A549 (cell line): Measurements from ENCODE around the gene SOD2. TPM values are rescaled to one million over a fixed set of nuclear protein-coding genes. Genes with fewer than 3 reads are reported as not detected.
A peak's percentile ranks its signal among the peaks of the same experiment; 100 is the strongest.

Experiments
- ATAC-seq, 2 experiments: fragments of 200-7000 bp in 1 of 2; fragments of >200 bp in 1 of 2; cut with Nextera tagmentation in 1 of 2; cut with Tn5 transposase in 1 of 2; 3 replicates each; pipeline versions ENCODE4 v1.8.0 to v1.9.1; 2018 to 2020; ENCODE audit warnings: mild to moderate bottlenecking in 1 of 2, moderate library complexity in 1 of 2
- CTCF ChIA-PET: fragments of 300-600 bp; sonication (Branson Sonifier 250); formaldehyde crosslinking; extraction: SDS; loops from one replicate; lab custom pipeline; 2021; ENCODE audit warnings: antibody characterized with exemption, inconsistent platforms; lab: Yijun Ruan, JAX
- POLR2A ChIA-PET: fragments of 350-600 bp; formaldehyde crosslinking; extraction: SDS; loops from one replicate; lab custom pipeline; 2021; ENCODE audit warnings: antibody characterized with exemption, inconsistent platforms; lab: Yijun Ruan, JAX
- DNase-seq, 2 experiments: peaks; one replicate each; pipeline versions ENCODE4 v3.0.0 to v3.0.0-alpha.2; 2011 to 2016; ENCODE audit warnings: low read depth in 1 of 2, low spot score in 1 of 2
- FAIRE-seq: peaks from 2 replicates; lab custom pipeline; 2011; peaks lifted over from hg19 to GRCh38; lab: Jason Lieb, UNC
- H3K27ac ChIP-seq, 2 experiments: fragments of >200 bp; sonication (Bioruptor Twin); formaldehyde crosslinking; 3 replicates each; pipeline ENCODE4 v1.5.1; 2016 to 2017
- H3K4me1 ChIP-seq: fragments of >200 bp; sonication (Bioruptor Twin); formaldehyde crosslinking; 3 replicates; pipeline ENCODE4 v1.6.1; 2016
- H3K4me2 ChIP-seq: fragments of >200 bp; sonication (Bioruptor Twin); formaldehyde crosslinking; 3 replicates; pipeline ENCODE4 v1.6.1; 2016
- H3K4me3 ChIP-seq: fragments of >200 bp; sonication (Bioruptor Twin); formaldehyde crosslinking; 3 replicates; pipeline ENCODE4 v1.5.1; 2016
- H3K9me3 ChIP-seq: fragments of >200 bp; sonication (Bioruptor Twin); formaldehyde crosslinking; 3 replicates; pipeline ENCODE4 v1.6.1; 2016
- BHLHE40 ChIP-seq: IDR thresholded peaks from 2 replicates; pipeline ENCODE4 v1.6.1; 2012; ENCODE audit warnings: low read depth, low read length, inconsistent platforms
- CBX2 ChIP-seq: fragments of 200-600 bp; sonication (generic); IDR thresholded peaks from 2 replicates; pipeline ENCODE4 v1.6.1; 2016; ENCODE audit warnings: low read depth, mild to moderate bottlenecking, borderline replicate concordance
- CEBPB ChIP-seq, 2 experiments: fragments of >200 bp in 1 of 2; sonication (Bioruptor Twin) in 1 of 2; formaldehyde crosslinking in 1 of 2; IDR thresholded peaks; 2 replicates each; pipeline ENCODE4 v1.6.1; 2012 to 2016
- EHF ChIP-seq: fragments of 250-450 bp; sonication (Bioruptor Pico); IDR thresholded peaks from 2 replicates; pipeline ENCODE4 v1.5.0; 2020; ENCODE audit warnings: mild to moderate bottlenecking
- EP300 ChIP-seq, 2 experiments: fragments of >200 bp; sonication (Bioruptor Twin); formaldehyde crosslinking; IDR thresholded peaks; 2 replicates in 1 of 2; 3 replicates in 1 of 2; pipeline ENCODE4 v1.6.1; 2016 to 2017
- FOSL2 ChIP-seq, 2 experiments: fragments of 450-650 bp in 1 of 2; fragments of >200 bp in 1 of 2; sonication (Bioruptor Twin) in 1 of 2; formaldehyde crosslinking; IDR thresholded peaks; 2 replicates each; pipeline versions ENCODE4 v1.5.0 to v1.6.1; 2016 to 2020; ENCODE audit warnings: mild to moderate bottlenecking in 1 of 2, moderate library complexity in 1 of 2
- HDAC2 ChIP-seq: fragments of 200-600 bp; sonication (generic); IDR thresholded peaks from 2 replicates; pipeline ENCODE4 v1.6.1; 2016
- HOXB5 ChIP-seq: fragments of 250-450 bp; sonication (Bioruptor Pico); IDR thresholded peaks from 2 replicates; pipeline ENCODE4 v1.5.0; 2020; ENCODE audit warnings: mild to moderate bottlenecking, moderate library complexity
- JUNB ChIP-seq: fragments of >200 bp; sonication (Bioruptor Twin); formaldehyde crosslinking; IDR thresholded peaks from 2 replicates; pipeline ENCODE4 v1.6.1; 2016
- MAZ ChIP-seq: fragments of 150-350 bp; IDR thresholded peaks from 2 replicates; pipeline ENCODE4 v1.6.1; 2014; ENCODE audit warnings: antibody characterized with exemption, low read depth, low read length, borderline replicate concordance
- POLR2A ChIP-seq: IDR thresholded peaks from 2 replicates; pipeline ENCODE4 v1.6.1; 2012; ENCODE audit warnings: mild to moderate bottlenecking, low read length
- RARB ChIP-seq: fragments of 250-450 bp; sonication (Bioruptor Pico); IDR thresholded peaks from 2 replicates; pipeline ENCODE4 v1.8.0; 2021; ENCODE audit warnings: mild to moderate bottlenecking, moderate library complexity
- RNF2 ChIP-seq: fragments of 200-600 bp; sonication (generic); IDR thresholded peaks from 2 replicates; pipeline ENCODE4 v1.6.1; 2016; ENCODE audit warnings: low read depth, mild to moderate bottlenecking, antibody characterized with exemption, moderate library complexity, borderline replicate concordance
- TFCP2L1 ChIP-seq: fragments of 250-450 bp; sonication (Bioruptor Pico); IDR thresholded peaks from 2 replicates; pipeline ENCODE4 v1.5.0; 2021; ENCODE audit warnings: mild to moderate bottlenecking
- WGBS: methylation state at CpG from one replicate; pipeline ENCODE4 v1.1.6; 2017; ENCODE audit errors: missing lambda C conversion rate; 5-methylcytosine and 5-hydroxymethylcytosine counted together
- polyA plus RNA-seq, 4 experiments: library from polyadenylated mRNA; depleted of rRNA in 3 of 4; stranded (reverse); fragments of >200 nt; fragmentation: RNase III in 1 of 4; extraction: RNeasy Plus Mini Kit Qiagen cat#74134 plus additional on column Dnase treatment in 1 of 4; gene quantifications; 2 replicates in 3 of 4; 3 replicates in 1 of 4; pipeline ENCODE4 v1.2.3, GENCODE V29; 2011 to 2017
- TF ChIP-seq, protein P1 (sequence below): fragments of >200 bp; sonication (Bioruptor Twin); formaldehyde crosslinking; IDR thresholded peaks from 3 replicates; pipeline ENCODE4 v1.5.1; 2016
- TF ChIP-seq, protein P2 (sequence below): IDR thresholded peaks from 2 replicates; pipeline ENCODE4 v1.6.1; 2012; ENCODE audit warnings: low read depth, borderline replicate concordance
- TF ChIP-seq, protein P3 (sequence below): fragments of 150-350 bp; IDR thresholded peaks from 2 replicates; pipeline ENCODE4 v1.6.1; 2014; ENCODE audit warnings: low read depth, mild to moderate bottlenecking, low read length
- TF ChIP-seq, protein P4 (sequence below): fragments of >200 bp; sonication (Bioruptor Twin); formaldehyde crosslinking; IDR thresholded peaks from 2 replicates; pipeline ENCODE4 v1.6.1; 2016
- TF ChIP-seq, protein P5 (sequence below): IDR thresholded peaks from 2 replicates; pipeline ENCODE4 v1.6.1; 2012

SOD2 gene
- polyA plus RNA-seq, 2 of the 4 experiments (the other 2 are of a cell fraction) = 34.8 to 81.0 TPM

DNA sequence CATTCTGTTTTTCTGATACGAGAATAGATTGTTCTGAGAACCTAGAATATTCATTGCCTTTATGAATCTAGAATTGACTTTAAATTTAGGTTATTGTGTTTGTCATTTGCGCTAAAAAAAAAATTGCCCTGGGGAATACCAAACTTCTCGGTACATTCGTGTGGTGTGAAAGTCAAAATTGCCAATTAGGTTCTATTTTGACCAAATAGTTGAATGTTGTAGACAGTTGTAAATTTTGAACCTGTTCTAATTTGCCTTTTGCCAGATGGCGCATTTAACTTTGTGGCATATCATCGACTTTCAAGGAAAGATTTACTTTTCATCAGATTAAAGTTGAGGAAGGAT is 37.3 kb upstream of the SOD2 start:
- DNase-seq (no peak), ATAC-seq (no peak), FAIRE-seq (no peak)
- Histone ChIP-seq H3K9me3 (no peaks in the 10 kb centered on the region), H3K4me3 (no peak overlapping the region), H3K4me2 (peak overlapping the region; percentile 93), H3K4me1 (peaks cover 22% of the 10 kb centered on the region; the same call in 2 of the 3 replicates), H3K27ac (no peak overlapping the region)
- CTCF ChIA-PET = no interaction called here
- POLR2A ChIA-PET = interaction anchor here (2.0 kb wide), 1 partner anchor 59 kb away, joined by 6 read pairs; the partner anchor contains the start of gene TCP1
- TF ChIP-seq EP300 (IDR thresholded peaks at IDR 0.05) (no peak), HOXB5 (no peak), HDAC2 (no peak), RARB (no peak), EHF (CRISPR knock-in tag) (no peak), CBX2 (no peak)
- TF ChIP-seq, protein P1, sequence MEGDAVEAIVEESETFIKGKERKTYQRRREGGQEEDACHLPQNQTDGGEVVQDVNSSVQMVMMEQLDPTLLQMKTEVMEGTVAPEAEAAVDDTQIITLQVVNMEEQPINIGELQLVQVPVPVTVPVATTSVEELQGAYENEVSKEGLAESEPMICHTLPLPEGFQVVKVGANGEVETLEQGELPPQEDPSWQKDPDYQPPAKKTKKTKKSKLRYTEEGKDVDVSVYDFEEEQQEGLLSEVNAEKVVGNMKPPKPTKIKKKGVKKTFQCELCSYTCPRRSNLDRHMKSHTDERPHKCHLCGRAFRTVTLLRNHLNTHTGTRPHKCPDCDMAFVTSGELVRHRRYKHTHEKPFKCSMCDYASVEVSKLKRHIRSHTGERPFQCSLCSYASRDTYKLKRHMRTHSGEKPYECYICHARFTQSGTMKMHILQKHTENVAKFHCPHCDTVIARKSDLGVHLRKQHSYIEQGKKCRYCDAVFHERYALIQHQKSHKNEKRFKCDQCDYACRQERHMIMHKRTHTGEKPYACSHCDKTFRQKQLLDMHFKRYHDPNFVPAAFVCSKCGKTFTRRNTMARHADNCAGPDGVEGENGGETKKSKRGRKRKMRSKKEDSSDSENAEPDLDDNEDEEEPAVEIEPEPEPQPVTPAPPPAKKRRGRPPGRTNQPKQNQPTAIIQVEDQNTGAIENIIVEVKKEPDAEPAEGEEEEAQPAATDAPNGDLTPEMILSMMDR = no peak
- TF ChIP-seq, protein P2, sequence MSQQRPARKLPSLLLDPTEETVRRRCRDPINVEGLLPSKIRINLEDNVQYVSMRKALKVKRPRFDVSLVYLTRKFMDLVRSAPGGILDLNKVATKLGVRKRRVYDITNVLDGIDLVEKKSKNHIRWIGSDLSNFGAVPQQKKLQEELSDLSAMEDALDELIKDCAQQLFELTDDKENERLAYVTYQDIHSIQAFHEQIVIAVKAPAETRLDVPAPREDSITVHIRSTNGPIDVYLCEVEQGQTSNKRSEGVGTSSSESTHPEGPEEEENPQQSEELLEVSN = no peak
- TF ChIP-seq, protein P3, sequence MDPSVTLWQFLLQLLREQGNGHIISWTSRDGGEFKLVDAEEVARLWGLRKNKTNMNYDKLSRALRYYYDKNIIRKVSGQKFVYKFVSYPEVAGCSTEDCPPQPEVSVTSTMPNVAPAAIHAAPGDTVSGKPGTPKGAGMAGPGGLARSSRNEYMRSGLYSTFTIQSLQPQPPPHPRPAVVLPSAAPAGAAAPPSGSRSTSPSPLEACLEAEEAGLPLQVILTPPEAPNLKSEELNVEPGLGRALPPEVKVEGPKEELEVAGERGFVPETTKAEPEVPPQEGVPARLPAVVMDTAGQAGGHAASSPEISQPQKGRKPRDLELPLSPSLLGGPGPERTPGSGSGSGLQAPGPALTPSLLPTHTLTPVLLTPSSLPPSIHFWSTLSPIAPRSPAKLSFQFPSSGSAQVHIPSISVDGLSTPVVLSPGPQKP = no peak
- TF ChIP-seq, protein P4, sequence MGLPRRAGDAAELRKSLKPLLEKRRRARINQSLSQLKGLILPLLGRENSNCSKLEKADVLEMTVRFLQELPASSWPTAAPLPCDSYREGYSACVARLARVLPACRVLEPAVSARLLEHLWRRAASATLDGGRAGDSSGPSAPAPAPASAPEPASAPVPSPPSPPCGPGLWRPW = no peak
- 92% methylated on average over 6 of the region's 6 CpGs for WGBS

- Histone ChIP-seq H3K4me1 (peaks cover 22% of the 10 kb centered on the region; the same call in 2 of the 3 replicates), H3K9me3 (no peaks in the 10 kb centered on the region), H3K27ac (no peak overlapping the region), H3K4me2 (peak overlapping the region; percentile 93), H3K4me3 (peak overlapping the region; percentile 79; the same call in 1 of the 3 replicates)
- POLR2A ChIA-PET = interaction anchor here (2.0 kb wide), 1 partner anchor 60 kb away, joined by 6 read pairs; the partner anchor contains the start of gene TCP1
- TF ChIP-seq TFCP2L1 (CRISPR knock-in tag) (no peak), BHLHE40 (no peak), CEBPB (IDR thresholded peaks at IDR 0.05) (no peak), POLR2A (no peak), MAZ (no peak), JUNB (no peak), RNF2 (no peak), FOSL2 (IDR thresholded peaks at IDR 0.05) (no peak), FOSL2 (CRISPR knock-in tag; IDR thresholded peaks at IDR 0.05) (no peak), HDAC2 (no peak)
- TF ChIP-seq, protein P1 = no peak
- TF ChIP-seq, protein P5, sequence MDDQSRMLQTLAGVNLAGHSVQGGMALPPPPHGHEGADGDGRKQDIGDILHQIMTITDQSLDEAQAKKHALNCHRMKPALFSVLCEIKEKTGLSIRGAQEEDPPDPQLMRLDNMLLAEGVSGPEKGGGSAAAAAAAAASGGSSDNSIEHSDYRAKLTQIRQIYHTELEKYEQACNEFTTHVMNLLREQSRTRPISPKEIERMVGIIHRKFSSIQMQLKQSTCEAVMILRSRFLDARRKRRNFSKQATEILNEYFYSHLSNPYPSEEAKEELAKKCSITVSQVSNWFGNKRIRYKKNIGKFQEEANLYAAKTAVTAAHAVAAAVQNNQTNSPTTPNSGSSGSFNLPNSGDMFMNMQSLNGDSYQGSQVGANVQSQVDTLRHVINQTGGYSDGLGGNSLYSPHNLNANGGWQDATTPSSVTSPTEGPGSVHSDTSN = no peak
- no peak for DNase-seq
- no peak for ATAC-seq
- 82% methylated on average over 4 of the region's 4 CpGs for WGBS
- FAIRE-seq = no peak
- CTCF ChIA-PET = interaction anchor here (0.7 to 1.2 kb wide), 2 partner anchors 11 to 39 kb away, joined by 4 read pairs; no protein-coding TSS in a partner anchor
These were observed 36.7 kb upstream of the SOD2 start for GRCh38 chr6:159729598-159730331.
